ENCODE measurements around the gene NPAS2.

DNA sequence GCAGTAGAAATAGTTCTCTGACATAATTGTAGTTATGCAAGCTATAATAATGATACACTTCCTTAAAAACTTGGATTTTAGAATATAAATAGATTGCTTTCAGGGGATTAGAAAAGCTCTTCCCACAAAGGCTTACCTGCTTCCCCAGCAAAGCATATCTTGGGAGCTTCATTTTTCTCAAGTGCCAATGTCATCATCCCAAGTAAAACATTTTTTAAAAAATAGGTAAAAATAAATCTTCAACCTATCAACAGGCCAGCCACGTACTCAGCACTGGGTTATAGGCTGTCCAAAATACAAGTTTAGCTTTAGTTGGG, 39.0 kb upstream of the NPAS2 start:
- TF ChIP-seq CTCF (conservative IDR thresholded peaks at IDR 0.05): no peak
- TF ChIP-seq ZFX (IDR thresholded peaks at IDR 0.05): no peak

Data from C4-2B (cell line).